Chondrocyte (in vitro differentiated cells): ENCODE data around the gene WDR72. TPM values are rescaled to one million over a fixed set of nuclear protein-coding genes. Genes with fewer than 3 reads are reported as not detected.

Experiments used
- DNase-seq: peaks from one replicate; pipeline ENCODE4 v3.0.0; 2021; ENCODE audit warnings: mixed read lengths, low spot score
- H3K27ac Mint-ChIP-seq: one replicate; pipeline ENCODE4 v1.8.0; 2021; ENCODE audit warnings: mild to moderate bottlenecking, moderate library complexity, mixed read lengths; ENCODE audit not compliant: unreplicated experiment
- H3K27me3 Mint-ChIP-seq: 2 replicates; pipeline ENCODE4 v1.8.0; 2021; ENCODE audit warnings: low read depth, mixed read lengths
- H3K36me3 Mint-ChIP-seq: 2 replicates; pipeline ENCODE4 v1.8.0; 2021; ENCODE audit warnings: low read depth, mixed read lengths
- H3K4me1 Mint-ChIP-seq: 2 replicates; pipeline ENCODE4 v1.8.0; 2021; ENCODE audit warnings: low read depth, mild to moderate bottlenecking, mixed read lengths
- H3K4me3 Mint-ChIP-seq: one replicate; pipeline ENCODE4 v1.8.0; 2021; ENCODE audit warnings: mild to moderate bottlenecking, moderate library complexity, mixed read lengths; ENCODE audit not compliant: unreplicated experiment
- H3K9me3 Mint-ChIP-seq: 2 replicates; pipeline ENCODE4 v1.8.0; 2021; ENCODE audit warnings: low read depth, mixed read lengths
- CTCF ChIP-seq: fragments of 200-600 bp; sonication (generic); IDR thresholded peaks from 2 replicates; pipeline ENCODE4 v1.5.0; 2021; ENCODE audit warnings: antibody characterized with exemption, mild to moderate bottlenecking, moderate library complexity
- total RNA-seq: library from RNA; stranded (reverse); gene quantifications from 3 replicates; pipeline ENCODE4 v1.2.1, GENCODE V29; 2021

The WDR72 gene
- total RNA-seq, 1 donor from 2014 or later, result not detected

- no peaks in the 10 kb centered on the region for H3K36me3 Mint-ChIP-seq
- no peaks in the 10 kb centered on the region for H3K9me3 Mint-ChIP-seq
- H3K27me3 Mint-ChIP-seq, result peaks cover 20% of the 10 kb centered on the region
- H3K4me1 Mint-ChIP-seq, result no peaks in the 10 kb centered on the region
- H3K27ac Mint-ChIP-seq, result no peak overlapping the region
- H3K4me3 Mint-ChIP-seq, result no peak overlapping the region
- TF ChIP-seq CTCF, result no peak
- no peak for DNase-seq
These were observed 101.2 kb downstream of the WDR72 start for GRCh38 chr15:53658255-53658654.

GRCh38 chr15:53648934-53649333, 110.5 kb downstream of the WDR72 start:
- no peaks in the 10 kb centered on the region for H3K4me1 Mint-ChIP-seq
- H3K9me3 Mint-ChIP-seq, result no peaks in the 10 kb centered on the region
- TF ChIP-seq CTCF, result no peak
- H3K27ac Mint-ChIP-seq, result no peak overlapping the region
- H3K36me3 Mint-ChIP-seq, result no peaks in the 10 kb centered on the region
- H3K27me3 Mint-ChIP-seq, result peaks cover 28% of the 10 kb centered on the region
- H3K4me3 Mint-ChIP-seq, result no peak overlapping the region
- DNase-seq, result no peak

GRCh38 chr15:53644660-53645059, 114.8 kb downstream of the WDR72 start:
- Mint-ChIP-seq H3K9me3 (no peaks in the 10 kb centered on the region), H3K4me3 (no peak overlapping the region), H3K4me1 (no peaks in the 10 kb centered on the region), H3K27ac (no peak overlapping the region), H3K27me3 (peaks cover 41% of the 10 kb centered on the region), H3K36me3 (no peaks in the 10 kb centered on the region)
- no peak for TF ChIP-seq CTCF
- DNase-seq, result no peak

GRCh38 chr15:53634517-53635106, 124.9 kb downstream of the WDR72 start:
- H3K36me3 Mint-ChIP-seq, result no peaks in the 10 kb centered on the region
- H3K9me3 Mint-ChIP-seq, result peaks cover 7% of the 10 kb centered on the region
- TF ChIP-seq CTCF, result no peak
- no peak overlapping the region for H3K4me3 Mint-ChIP-seq
- H3K4me1 Mint-ChIP-seq, result no peaks in the 10 kb centered on the region
- no peak overlapping the region for H3K27ac Mint-ChIP-seq
- DNase-seq, result no peak
- H3K27me3 Mint-ChIP-seq, result peaks cover 14% of the 10 kb centered on the region

- Mint-ChIP-seq H3K27me3 (peaks cover 2% of the 10 kb centered on the region), H3K9me3 (peaks cover 4% of the 10 kb centered on the region), H3K4me3 (no peak overlapping the region), H3K4me1 (no peaks in the 10 kb centered on the region), H3K36me3 (no peaks in the 10 kb centered on the region), H3K27ac (no peak overlapping the region)
- DNase-seq, result no peak
- no peak for TF ChIP-seq CTCF
These were observed 132.2 kb downstream of the WDR72 start for GRCh38 chr15:53627279-53627678.
